Heart left ventricle (tissue), 16 donors: ENCODE measurements around the gene TJP3. TPM values are rescaled to one million over a fixed set of nuclear protein-coding genes. Genes with fewer than 3 reads are reported as not detected.

ENCODE experiments used
- ATAC-seq, 4 donors: fragments of 200-7000 bp; cut with Tn5 transposase; one replicate each; pipeline ENCODE4 v1.9.1; 2020 to 2022; ENCODE audit warnings: moderate library complexity in 4 of 4, mild to moderate bottlenecking in 3 of 4, moderate number of reproducible peaks in 1 of 4
- DNase-seq, 5 donors: peaks; one replicate each; pipeline ENCODE4 v3.0.0-alpha.2; 2020
- H3K27ac ChIP-seq, 12 donors: fragments of 200-600 bp; sonication (generic) in 4 of 12; one replicate each; pipeline versions ENCODE4 v1.5.0 to v1.8.0; 2016 to 2022; ENCODE audit warnings: mild to moderate bottlenecking in 2 of 12
- H3K27me3 ChIP-seq, 9 donors: fragments of 200-600 bp; sonication (generic) in 2 of 9; one replicate each; pipeline versions ENCODE4 v1.5.1 to v1.8.0; 2016 to 2022; ENCODE audit warnings: mild to moderate bottlenecking in 3 of 9
- H3K36me3 ChIP-seq, 9 donors: fragments of 200-600 bp; sonication (generic) in 2 of 9; one replicate each; pipeline versions ENCODE4 v1.5.0 to v1.8.0; 2018 to 2022; ENCODE audit warnings: mild to moderate bottlenecking in 2 of 9
- H3K4me1 ChIP-seq, 12 donors: fragments of 200-600 bp; sonication (generic) in 4 of 12; one replicate each; pipeline versions ENCODE4 v1.5.0 to v1.8.0; 2016 to 2022; ENCODE audit warnings: mild to moderate bottlenecking in 3 of 12
- H3K4me3 ChIP-seq, 12 donors: fragments of 200-600 bp; sonication (generic) in 4 of 12; one replicate each; pipeline versions ENCODE4 v1.5.0 to v1.8.0; 2017 to 2022; ENCODE audit warnings: mild to moderate bottlenecking in 9 of 12, moderate library complexity in 4 of 12
- H3K9me3 ChIP-seq, 12 donors: fragments of 200-600 bp; sonication (generic) in 4 of 12; one replicate each; pipeline versions ENCODE4 v1.5.0 to v1.8.0; 2016 to 2022; ENCODE audit warnings: mild to moderate bottlenecking in 1 of 12
- CTCF ChIP-seq, 12 donors: fragments of 200-600 bp; sonication (generic) in 4 of 12; IDR thresholded peaks; one replicate each; pipeline versions ENCODE4 v1.5.0 to v1.8.0; 2018 to 2022; ENCODE audit warnings: antibody characterized with exemption in 12 of 12, mild to moderate bottlenecking in 5 of 12
- POLR2A ChIP-seq, 2 donors: fragments of 450-650 bp; IDR thresholded peaks; one replicate each; pipeline ENCODE4 v1.6.1; 2017; ENCODE audit warnings: antibody characterized with exemption in 2 of 2, mild to moderate bottlenecking in 2 of 2, moderate library complexity in 2 of 2
- WGBS, 4 donors: extraction: QIAGEN DNeasy Blood & Tissue Kit in 2 of 4; methylation state at CpG; one replicate each; pipeline versions ENCODE4 v1.1.5 to v1.1.7; 2013 to 2018; 5-methylcytosine and 5-hydroxymethylcytosine counted together
- intact Hi-C, 10 donors: fragments of 100-400 bp; cut with DNase I; formaldehyde crosslinking; loops; one replicate each; pipeline versions ENCODE4 v1.11.1 to v1.14.2; 2022
- polyA plus RNA-seq, 2 donors: library from polyadenylated mRNA; stranded (reverse); fragments of 200-250 nt; gene quantifications; one replicate each; pipeline ENCODE4 v1.2.3, GENCODE V29; 2013
- total RNA-seq, 9 donors: library from RNA; depleted of rRNA in 2 of 9; stranded (reverse); fragments of >200 nt in 2 of 9; fragmentation: NEBNext Ultra II Directional in 3 of 9; extraction: Animal tissue kit (Norgen Biotek cat#: 25700) in 3 of 9; gene quantifications; one replicate each; pipeline versions ENCODE4 v1.1.0 to v1.2.4, GENCODE V29; 2016 to 2023
- donor health status: ischemic (EF 13 %, LVEDD 7.1; RV severe dilation, severe dysfunction).
- donor health status: healthy with polysubstance abuse.
- donor health status: DM: no; HTN: yes; CAD: no.
- donor health status: DM: no; HTN: no; CAD: no.
- donor health status: ischemic (EF 25% LVEDD 6.9; RV normal size, moderate dysfunction).
- donor health status: ischemic (EF 25% LVEDD 5.7; RV mildly dilated, moderate dysfunction).
- donor health status: healthy.
- donor health status: DM: yes; HTN: yes; CAD: no.
- donor health status: ischemic (EF 35%, LVEDD 5.7; RV mildly dilated, moderate dysfunction).
- donor health status: nonischemic (EF 11% LVEDD 7.7; RV severe dilation, severe dysfunction).
- donor health status: DM: yes; HTN: yes; CAD: no.
- donor health status: PGD.
- donor health status: ischemic (EF 29% LVEDD 5.4; RV normal size, mild dysfunction).
- donor health status: nonischemic (EF 23%, LVEDD 6.1; RV moderate dilation, normal function).

The TJP3 gene
- total and polyA plus RNA-seq, 11 donors = 0.06 to 0.48 (median 0.41) TPM; not detected in 8

- Histone ChIP-seq H3K27ac (no peak overlapping the region), H3K9me3 (no peaks in the 10 kb centered on the region), H3K4me3 (no peak overlapping the region), H3K4me1 (peaks cover 0 to 24% (median 5%) of the 10 kb centered on the region in 12 donors), H3K27me3 (no peaks in the 10 kb centered on the region), H3K36me3 (peaks cover 0 to 9% (median 0%) of the 10 kb centered on the region in 9 donors)
- 92 to 98% (median 95%) methylated on average over 3 of the region's 3 CpGs for WGBS, 4 donors
- TF ChIP-seq POLR2A (IDR thresholded peaks at IDR 0.05) (no peak), CTCF (IDR thresholded peaks at IDR 0.05) (no peak)
- intact Hi-C loops = no loop called here
- ATAC-seq (no peak), DNase-seq (no peak)
Measured at GRCh38 chr19:3678188-3678587, 30.0 kb upstream of the TJP3 start.

- Histone ChIP-seq H3K36me3 (peaks cover 0 to 9% (median 0%) of the 10 kb centered on the region in 9 donors), H3K4me3 (no peak overlapping the region), H3K9me3 (peaks cover 0 to 1% (median 0%) of the 10 kb centered on the region in 12 donors), H3K27ac (no peak overlapping the region), H3K4me1 (peaks cover 0 to 31% (median 10%) of the 10 kb centered on the region in 12 donors), H3K27me3 (no peaks in the 10 kb centered on the region)
- WGBS, 4 donors = 83 to 89% (median 85%) methylated on average over 12 of the region's 12 CpGs
- DNase-seq (no peak), ATAC-seq (no peak)
- intact Hi-C loops = no loop called here
- no peak for TF ChIP-seq CTCF (IDR thresholded peaks at IDR 0.05)
- TF ChIP-seq POLR2A (IDR thresholded peaks at IDR 0.05) = no peak
Measured at GRCh38 chr19:3679138-3679537, 29.0 kb upstream of the TJP3 start.

DNA sequence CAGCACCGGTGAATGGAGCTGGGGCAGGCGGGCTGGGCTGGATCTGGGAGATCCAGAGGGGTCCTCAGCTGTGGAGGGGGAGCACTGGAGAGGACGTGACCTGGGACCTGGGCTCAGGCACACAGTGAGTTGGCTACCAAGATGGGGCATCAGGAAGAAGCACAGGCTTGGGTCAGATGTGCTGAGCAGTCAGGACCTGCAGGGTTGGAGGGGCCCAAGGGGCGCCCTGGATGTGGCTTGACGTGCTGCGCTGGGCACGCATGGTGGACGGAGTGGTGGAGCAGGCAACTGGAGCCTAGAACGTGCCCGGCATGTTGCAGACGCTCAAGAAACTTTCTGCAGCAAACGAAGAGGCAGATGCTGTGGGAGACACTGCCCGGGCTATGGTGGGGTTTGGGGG lies 28.6 kb upstream of the TJP3 start:
- DNase-seq (no peak), ATAC-seq (no peak)
- Histone ChIP-seq H3K27me3 (no peaks in the 10 kb centered on the region), H3K36me3 (peaks cover 0 to 10% (median 0%) of the 10 kb centered on the region in 9 donors), H3K27ac (peak overlapping the region in 1 of 12 donors; percentile 5), H3K4me3 (no peak overlapping the region), H3K9me3 (peaks cover 0 to 6% (median 2%) of the 10 kb centered on the region in 12 donors), H3K4me1 (peaks cover 0 to 34% (median 11%) of the 10 kb centered on the region in 12 donors)
- intact Hi-C loops = no loop called here
- TF ChIP-seq POLR2A (IDR thresholded peaks at IDR 0.05) (no peak), CTCF (IDR thresholded peaks at IDR 0.05) (no peak)
- 94 to 96% (median 96%) methylated on average over 11 to 13 of the region's 13 CpGs for WGBS, 4 donors

DNA sequence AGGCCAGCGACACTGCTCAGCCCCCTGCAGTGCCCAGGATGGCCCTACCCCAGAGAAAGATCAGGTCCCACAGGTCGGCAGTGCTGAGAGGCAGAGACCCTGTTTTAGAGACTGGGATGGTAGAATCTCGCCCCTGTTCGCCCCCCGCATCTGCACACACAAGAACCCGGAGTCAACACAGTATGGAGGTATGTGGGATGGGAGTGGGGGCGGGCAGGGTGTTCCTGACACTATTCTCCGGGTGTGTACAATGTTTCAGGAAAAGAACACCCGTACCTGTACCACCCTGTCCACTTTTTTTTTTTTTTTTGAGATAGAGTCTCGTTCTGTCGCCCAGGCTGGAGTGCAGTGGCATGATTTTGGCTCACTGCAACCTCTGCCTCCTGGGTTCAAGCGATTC lies 27.2 kb upstream of the TJP3 start:
- Histone ChIP-seq H3K4me1 (peaks cover 0 to 25% (median 12%) of the 10 kb centered on the region in 12 donors), H3K27me3 (no peaks in the 10 kb centered on the region), H3K9me3 (peaks cover 0 to 8% (median 3%) of the 10 kb centered on the region in 12 donors), H3K36me3 (peaks cover 0 to 10% (median 0%) of the 10 kb centered on the region in 9 donors), H3K27ac (peak overlapping the region in 1 of 12 donors; percentile 38), H3K4me3 (no peak overlapping the region)
- ATAC-seq (no peak), DNase-seq (no peak)
- WGBS, 4 donors = 91 to 98% (median 95%) methylated on average over 12 of the region's 12 CpGs
- intact Hi-C loops = no loop called here
- TF ChIP-seq CTCF (IDR thresholded peaks at IDR 0.05) = no peak
- TF ChIP-seq POLR2A (IDR thresholded peaks at IDR 0.05) = no peak
